GM19468 (cell line): ENCODE results near the gene IQSEC1.

Source experiments
- ATAC-seq: cut with Tn5 transposase; IDR thresholded peaks from one replicate; pipeline ENCODE4 v1.9.1; 2021; ENCODE audit warnings: mild to moderate bottlenecking, moderate library complexity, moderate number of reproducible peaks; ENCODE audit not compliant: unreplicated experiment; ENCODE audit errors: extremely low read depth

The IQSEC1 gene

GRCh38 chr3:12924437-12924836 is 148.8 kb downstream of the IQSEC1 start:
- ATAC-seq, result no peak

DNA sequence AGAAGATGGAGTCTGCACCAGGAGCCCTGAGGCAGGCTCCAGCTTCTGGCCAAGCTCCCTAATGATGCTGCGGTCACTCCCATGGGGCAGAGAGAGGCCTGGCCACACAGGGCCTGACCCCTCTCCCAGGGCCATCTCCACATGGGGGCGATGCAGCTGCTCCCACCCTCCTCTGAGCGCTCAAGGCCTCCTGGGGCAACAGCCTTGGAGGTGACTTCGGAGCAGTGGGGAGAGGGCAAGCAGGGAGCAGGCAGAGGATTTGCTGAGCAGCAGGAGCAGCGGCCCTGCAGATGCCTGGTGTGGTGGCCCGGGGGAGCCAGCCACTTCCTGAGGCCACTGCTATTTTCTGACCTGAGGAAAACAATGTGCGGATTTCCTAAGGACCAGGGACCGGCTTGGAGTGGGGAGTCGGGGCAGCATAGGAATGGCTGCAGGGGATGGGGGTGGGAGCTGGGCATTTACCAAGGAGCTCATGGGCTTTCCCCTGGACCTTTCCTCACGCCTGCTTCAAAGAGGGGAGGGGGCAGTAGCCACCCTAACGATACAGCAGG is 150.3 kb downstream of the IQSEC1 start:
- no peak for ATAC-seq

DNA sequence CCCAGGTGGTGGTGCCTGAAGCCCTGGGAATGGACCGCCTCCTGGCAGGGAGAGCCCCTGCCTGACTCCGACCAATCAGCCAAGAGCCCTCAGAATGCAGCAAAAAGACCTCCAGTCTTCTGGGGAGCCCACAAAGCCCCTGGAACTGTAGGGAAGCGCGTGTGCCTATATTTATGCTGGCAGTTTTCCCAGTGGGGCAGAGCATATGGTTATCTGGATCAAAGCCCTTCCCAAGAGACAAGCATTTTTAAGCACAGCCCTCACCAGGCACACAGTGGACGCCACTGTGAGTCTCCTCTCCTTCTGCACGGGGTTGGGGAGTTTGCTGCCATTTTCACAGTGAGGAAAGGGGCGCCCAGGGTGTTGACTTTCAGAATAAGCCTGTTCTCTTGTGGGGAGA is 150.9 kb downstream of the IQSEC1 start:
- no peak for ATAC-seq

- no peak for ATAC-seq
These were observed 151.5 kb downstream of the IQSEC1 start for GRCh38 chr3:12921736-12922135.

DNA sequence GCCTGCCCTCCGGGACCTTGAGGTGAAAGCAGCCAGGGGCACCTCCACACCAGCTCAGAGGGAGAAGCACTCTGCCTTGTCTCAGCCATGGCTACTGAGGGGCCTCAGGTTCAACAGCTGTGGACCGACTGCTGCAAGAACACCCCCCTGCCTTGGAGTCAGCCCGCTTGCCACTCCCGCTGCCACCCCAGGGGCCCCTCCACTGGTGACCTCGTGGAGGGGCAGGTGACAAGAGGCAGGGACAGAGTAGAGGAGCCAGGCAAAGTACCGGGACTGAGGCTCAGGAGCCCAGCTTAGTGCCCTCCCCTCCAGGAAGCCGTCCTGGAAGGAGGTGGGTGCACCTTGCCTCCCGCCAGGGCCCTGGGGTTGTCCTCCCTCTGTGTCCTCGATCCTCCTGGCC is 152.3 kb downstream of the IQSEC1 start:
- no peak for ATAC-seq

DNA sequence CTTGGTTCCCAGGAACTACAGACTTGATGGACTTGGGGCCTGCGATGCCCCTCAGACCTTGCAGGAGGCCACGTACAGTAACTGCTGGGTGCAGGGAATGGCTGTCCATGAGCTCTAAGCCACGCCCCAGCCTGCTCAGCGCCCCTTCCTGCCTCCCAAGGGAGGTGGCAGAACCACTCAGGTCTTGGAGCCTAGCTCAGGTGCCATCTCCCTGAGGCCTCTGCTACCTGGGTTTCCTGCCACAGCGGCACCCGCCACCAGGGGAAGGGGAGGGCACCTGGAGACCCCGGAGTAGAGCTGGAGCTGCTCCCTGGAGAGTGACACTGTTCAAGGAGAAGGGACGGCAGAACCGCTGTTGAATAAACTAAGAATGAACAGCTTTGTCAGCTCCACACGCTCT is 154.0 kb downstream of the IQSEC1 start:
- ATAC-seq, result no peak

GRCh38 chr3:12918231-12918630 is 155.0 kb downstream of the IQSEC1 start:
- no peak for ATAC-seq

- ATAC-seq, result no peak
These were observed 157.1 kb downstream of the IQSEC1 start for GRCh38 chr3:12916159-12916558.

DNA sequence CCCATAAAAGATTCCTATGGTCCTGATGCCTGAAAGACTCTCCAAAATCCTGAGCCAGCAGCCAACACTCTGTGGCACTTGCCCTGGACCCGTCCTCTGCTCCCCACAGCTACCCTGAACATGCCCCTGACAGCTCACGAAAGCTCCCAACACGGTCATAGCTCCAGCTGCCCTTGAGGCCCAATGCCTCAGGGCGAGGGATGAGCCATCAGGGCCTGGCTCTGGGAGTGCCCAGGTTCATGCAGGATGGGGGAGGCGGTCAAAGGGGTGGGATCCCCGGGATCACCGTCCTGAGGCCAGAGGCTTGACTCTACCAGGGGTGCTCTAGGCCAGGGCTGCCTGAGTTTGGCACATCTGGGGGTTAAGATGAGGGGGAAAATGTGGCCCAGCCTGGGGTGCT is 159.1 kb downstream of the IQSEC1 start:
- no peak for ATAC-seq

DNA sequence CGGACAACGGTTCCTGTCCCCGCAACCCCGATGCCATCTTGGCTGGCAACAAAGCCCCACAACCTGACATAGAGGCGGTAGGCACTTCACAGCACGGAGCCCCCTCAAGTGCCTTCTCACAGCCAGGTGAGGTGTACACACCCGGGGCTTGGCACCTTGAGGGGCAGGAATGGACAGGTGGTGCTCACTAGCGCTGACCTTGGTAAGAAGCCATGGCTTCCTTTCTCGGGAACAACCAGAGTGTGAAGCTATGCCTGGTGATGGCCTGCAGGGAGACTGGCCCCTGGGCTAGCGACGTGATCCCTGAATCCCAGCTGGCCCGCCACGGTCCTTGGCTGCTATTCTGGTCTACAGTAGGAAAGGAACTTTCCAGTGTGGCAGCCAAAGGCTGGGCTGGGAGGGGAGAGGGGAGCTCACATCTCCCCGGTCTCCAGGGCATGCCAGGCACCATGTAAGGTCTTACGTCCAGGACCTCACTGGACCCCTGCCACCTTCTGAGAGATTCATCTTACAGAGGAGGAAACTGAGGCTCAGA is 161.3 kb downstream of the IQSEC1 start:
- ATAC-seq, result no peak

GRCh38 chr3:12910356-12911099 is 162.7 kb downstream of the IQSEC1 start:
- no peak for ATAC-seq

DNA sequence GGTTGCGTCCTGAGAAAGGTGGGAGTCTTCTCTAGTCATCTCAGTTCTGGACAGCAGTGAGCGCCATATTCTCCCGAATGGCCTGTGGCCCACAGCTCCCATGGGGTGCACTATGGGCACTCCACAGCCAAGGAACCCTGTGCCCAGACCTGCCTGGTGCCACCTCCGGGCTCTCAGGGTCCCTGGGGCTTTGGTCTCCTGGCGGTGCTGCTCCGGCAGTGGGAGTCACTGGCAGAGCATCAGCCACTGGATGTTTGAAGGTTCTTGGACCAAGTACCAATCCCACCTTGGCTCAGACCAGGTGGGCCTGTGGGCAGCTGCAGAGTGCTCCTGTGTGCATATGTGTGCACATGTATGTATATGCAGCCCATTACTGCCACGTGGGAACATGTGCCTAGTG is 163.5 kb downstream of the IQSEC1 start:
- ATAC-seq, result no peak

DNA sequence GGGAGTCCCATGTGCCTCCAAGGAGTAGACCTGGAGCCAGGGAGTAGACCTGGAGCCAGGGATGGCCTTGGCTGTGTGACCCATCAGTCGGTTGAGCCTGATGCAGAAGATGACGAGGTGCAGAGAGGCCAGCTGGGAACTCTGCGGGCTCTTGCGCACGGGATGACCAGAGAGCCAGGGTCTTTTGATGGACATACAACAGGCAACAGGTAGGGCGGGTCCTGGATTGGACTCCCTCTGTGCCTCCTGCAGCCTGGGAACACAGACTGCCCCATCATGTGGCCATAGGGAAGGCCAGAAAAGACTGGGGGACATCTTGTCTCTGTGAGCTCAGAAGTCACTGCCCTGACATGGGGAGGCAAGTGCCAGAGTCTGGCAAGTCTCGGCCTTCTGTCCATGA is 164.4 kb downstream of the IQSEC1 start:
- ATAC-seq, result no peak

DNA sequence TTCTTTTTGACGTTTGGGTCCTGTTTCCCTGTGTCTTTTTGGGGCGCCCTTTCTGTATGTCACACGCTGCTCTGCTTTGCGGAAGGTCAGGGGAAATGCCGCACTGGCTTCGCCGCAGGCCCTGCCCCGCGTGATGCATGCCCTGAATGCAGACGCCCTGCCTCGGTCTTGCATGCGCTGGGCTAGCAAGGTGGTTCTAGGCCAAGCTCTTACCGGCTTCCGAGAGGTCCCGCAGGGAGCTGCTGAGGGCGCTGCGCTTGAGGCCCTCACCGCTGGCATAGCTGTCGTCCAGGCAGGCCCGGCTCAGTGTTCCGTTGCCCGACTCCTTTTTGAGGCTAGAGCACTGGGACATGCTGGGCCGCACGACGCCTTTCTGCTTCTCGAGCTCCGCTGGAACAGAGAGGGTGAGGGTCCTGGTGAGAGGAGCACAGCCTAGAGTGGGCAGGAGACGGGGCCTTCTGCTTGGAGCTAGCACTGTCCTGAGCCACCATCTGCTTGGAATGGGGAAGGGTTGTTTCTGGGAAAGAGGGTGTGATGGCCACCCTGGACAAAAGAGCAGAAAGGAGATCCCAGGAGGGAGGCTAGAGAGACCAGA is 165.0 kb downstream of the IQSEC1 start:
- no peak for ATAC-seq

GRCh38 chr3:12907729-12908128 is 165.5 kb downstream of the IQSEC1 start:
- ATAC-seq, result no peak

DNA sequence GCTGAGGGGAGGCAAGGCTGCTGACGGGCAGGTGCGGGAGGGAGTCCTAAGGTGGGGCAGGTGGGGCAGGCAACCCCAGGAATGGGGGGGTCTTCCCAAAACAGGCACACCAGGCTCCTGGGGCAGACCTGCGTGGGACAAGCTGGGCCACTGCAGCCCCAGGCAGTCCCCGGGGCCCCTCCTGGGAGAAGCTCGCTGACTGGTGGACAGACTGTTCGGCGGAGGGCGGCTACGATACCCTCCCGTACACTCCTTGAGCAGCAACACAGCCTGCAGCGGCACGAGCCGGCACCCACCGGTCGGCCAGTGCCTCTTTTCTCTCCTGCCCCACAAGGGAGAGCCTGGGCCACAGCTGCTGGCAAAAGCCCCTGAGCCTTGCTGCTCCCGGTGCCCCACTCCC is 165.9 kb downstream of the IQSEC1 start:
- ATAC-seq, result no peak

GRCh38 chr3:12906916-12907290 is 166.3 kb downstream of the IQSEC1 start:
- ATAC-seq, result no peak

DNA sequence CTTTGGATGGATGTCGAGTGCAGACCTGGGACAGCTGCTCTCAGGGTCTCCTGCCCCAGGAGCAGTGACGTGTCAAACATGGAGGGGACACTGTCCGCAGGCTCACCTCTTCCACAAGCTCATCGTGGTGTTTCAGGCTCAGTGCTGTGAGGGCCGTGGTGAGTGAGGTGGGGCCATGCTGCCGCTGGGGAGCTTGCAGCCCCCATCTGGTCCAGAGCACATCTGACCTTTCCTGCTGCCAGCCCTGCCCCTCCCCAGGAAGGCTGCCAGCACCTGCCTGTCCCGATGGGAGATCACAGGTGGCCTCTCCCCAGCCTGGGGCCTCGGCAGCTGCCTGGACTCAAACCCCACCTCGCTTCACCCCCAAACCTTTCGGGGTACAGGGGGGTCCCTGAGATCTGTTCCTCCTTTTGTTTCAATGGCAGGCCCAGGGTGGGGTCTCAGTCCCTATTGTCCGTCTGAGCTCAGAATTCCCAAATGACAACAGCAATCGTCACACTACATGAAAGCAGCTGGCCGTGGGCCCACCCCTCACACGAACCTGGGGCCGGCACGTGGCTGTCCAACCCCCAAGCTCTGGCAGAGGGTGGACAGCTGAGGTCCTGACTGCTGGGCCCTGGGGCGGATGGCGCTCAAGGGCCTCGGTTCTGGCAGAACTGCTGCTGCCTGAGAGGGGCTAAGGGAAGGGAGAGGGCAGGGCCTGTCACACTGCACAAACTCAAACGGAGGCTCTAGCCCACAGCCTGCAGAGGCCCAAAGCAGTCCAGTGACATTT is 166.9 kb downstream of the IQSEC1 start:
- ATAC-seq, result no peak

DNA sequence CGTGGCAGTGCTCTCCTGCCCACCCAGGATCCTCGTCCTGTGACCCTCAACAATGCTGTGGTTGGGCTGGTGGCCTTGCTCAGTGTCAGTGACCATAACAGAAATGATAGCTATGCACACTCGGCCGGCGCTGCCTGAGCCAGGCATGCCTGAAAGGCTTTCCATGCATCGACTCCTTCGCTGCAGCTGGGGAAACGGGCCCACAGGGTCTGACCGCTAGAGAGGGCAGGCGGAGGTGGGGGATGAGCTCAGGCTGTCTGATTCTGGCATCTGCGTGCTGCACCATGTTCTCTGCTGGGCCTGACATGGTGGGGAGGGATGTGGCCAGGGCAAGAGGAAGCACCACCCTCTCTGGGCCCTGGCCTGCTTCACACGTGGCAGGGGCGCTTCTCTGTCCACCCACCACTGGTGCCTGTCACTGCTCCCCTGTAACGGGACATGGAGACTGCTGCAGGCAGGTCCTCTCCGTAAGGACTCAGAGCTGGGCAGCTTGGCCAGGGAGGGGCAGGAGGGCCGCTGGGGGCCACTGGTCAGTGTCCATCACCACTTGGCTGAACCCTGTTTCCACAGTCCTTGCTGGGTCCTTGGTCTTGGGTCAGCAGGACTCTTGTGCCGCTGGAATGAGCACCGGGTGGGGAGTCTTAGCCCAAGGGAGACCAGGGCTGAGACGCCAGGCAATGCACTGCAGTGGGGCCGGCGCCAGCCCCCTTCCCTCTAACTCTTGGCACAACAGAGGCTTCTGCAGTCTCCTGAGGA is 167.7 kb downstream of the IQSEC1 start:
- ATAC-seq, result no peak

GRCh38 chr3:12904951-12905315 is 168.3 kb downstream of the IQSEC1 start:
- ATAC-seq, result no peak
